Measurements from ENCODE around the gene CD22. TPM values are rescaled to one million over a fixed set of nuclear protein-coding genes. Genes with fewer than 3 reads are reported as not detected.

CD22 gene
- total RNA-seq, 1 experiment from 2014 or later = not detected

GRCh38 chr19:35290381-35291127 is 38.4 kb upstream of the CD22 start:
- no peak for DNase-seq (ENCODE audit: low spot score)
- Histone ChIP-seq H3K27me3 (replicated peaks; ENCODE audit: insufficient read depth, low read depth, low read length, poor library complexity) (peaks cover 36% of the 10 kb centered on the region), H3K4me3 (ENCODE audit: low read depth, low read length, poor library complexity, severe bottlenecking) (no peak overlapping the region), H3K9me3 (ENCODE audit: low read depth, low read length, poor library complexity, severe bottlenecking) (no peaks in the 10 kb centered on the region), H3K36me3 (ENCODE audit: insufficient read depth, low read length, poor library complexity, severe bottlenecking) (no peaks in the 10 kb centered on the region), H3K4me1 (ENCODE audit: insufficient read depth, low read length, poor library complexity, severe bottlenecking) (no peaks in the 10 kb centered on the region), H3K27ac (ENCODE audit: low read depth, low read length, poor library complexity, severe bottlenecking) (no peak overlapping the region)
- TF ChIP-seq EZH2 (IDR thresholded peaks at IDR 0.05; ENCODE audit: borderline replicate concordance, low read depth, low read length, poor library complexity, severe bottlenecking) (no peak), CTCF (conservative IDR thresholded peaks at IDR 0.05; ENCODE audit: low read depth, low read length) (no peak)
- CTCF ChIA-PET = no interaction called here
- intact Hi-C loops (cut with micrococcal nuclease; ENCODE audit: unreplicated experiment) = no loop called here
- BruUV-seq (replicated peaks) = no TSS peak
- POLR2A ChIA-PET (ENCODE audit: low non-redundant PET) = no interaction called here

GRCh38 chr19:35291259-35291658 is 37.7 kb upstream of the CD22 start:
- Histone ChIP-seq H3K27ac (ENCODE audit: low read depth, low read length, poor library complexity, severe bottlenecking) (no peak overlapping the region), H3K4me1 (ENCODE audit: insufficient read depth, low read length, poor library complexity, severe bottlenecking) (no peaks in the 10 kb centered on the region), H3K27me3 (replicated peaks; ENCODE audit: insufficient read depth, low read depth, low read length, poor library complexity) (peaks cover 36% of the 10 kb centered on the region), H3K4me3 (ENCODE audit: low read depth, low read length, poor library complexity, severe bottlenecking) (no peak overlapping the region), H3K9me3 (ENCODE audit: low read depth, low read length, poor library complexity, severe bottlenecking) (no peaks in the 10 kb centered on the region), H3K36me3 (ENCODE audit: insufficient read depth, low read length, poor library complexity, severe bottlenecking) (no peaks in the 10 kb centered on the region)
- DNase-seq (ENCODE audit: low spot score) = no peak
- ChIA-PET CTCF (no interaction called here), POLR2A (ENCODE audit: low non-redundant PET) (no interaction called here)
- intact Hi-C loops (cut with micrococcal nuclease; ENCODE audit: unreplicated experiment) = no loop called here
- TF ChIP-seq EZH2 (IDR thresholded peaks at IDR 0.05; ENCODE audit: borderline replicate concordance, low read depth, low read length, poor library complexity, severe bottlenecking) (no peak), CTCF (conservative IDR thresholded peaks at IDR 0.05; ENCODE audit: low read depth, low read length) (no peak)
- no TSS peak for BruUV-seq (replicated peaks)

GRCh38 chr19:35291916-35292315 is 37.1 kb upstream of the CD22 start, which contains the start of gene MAG:
Gene MAG, plus strand, starts transcription at chr19:35292161. Its CDS starts 3,248 bp downstream, at chr19:35295409.
- H3K4me3 ChIP-seq (ENCODE audit: low read depth, low read length, poor library complexity, severe bottlenecking) = no peak within 1 kb of the TSS
- no peak within 1 kb of the TSS for H3K27ac ChIP-seq (ENCODE audit: low read depth, low read length, poor library complexity, severe bottlenecking)
- POLR2A ChIA-PET (ENCODE audit: low non-redundant PET) = no interaction called here
- no TSS peak for BruUV-seq (replicated peaks)
- DNase-seq (ENCODE audit: low spot score) = no peak
- CTCF ChIA-PET = no interaction called here
- intact Hi-C loops (cut with micrococcal nuclease; ENCODE audit: unreplicated experiment) = no loop called here
- H3K36me3 ChIP-seq (ENCODE audit: insufficient read depth, low read length, poor library complexity, severe bottlenecking) = no peaks in the 10 kb centered on the region
- no peaks in the 10 kb centered on the region for H3K9me3 ChIP-seq (ENCODE audit: low read depth, low read length, poor library complexity, severe bottlenecking)
- H3K4me1 ChIP-seq (ENCODE audit: insufficient read depth, low read length, poor library complexity, severe bottlenecking) = no peaks in the 10 kb centered on the region
- H3K27me3 ChIP-seq (replicated peaks; ENCODE audit: insufficient read depth, low read depth, low read length, poor library complexity) = peaks cover 36% of the 10 kb centered on the region
- no peak for TF ChIP-seq CTCF (conservative IDR thresholded peaks at IDR 0.05; ENCODE audit: low read depth, low read length)
- TF ChIP-seq EZH2 (IDR thresholded peaks at IDR 0.05; ENCODE audit: borderline replicate concordance, low read depth, low read length, poor library complexity, severe bottlenecking) = no peak
